GM12874 (cell line): ENCODE data around the gene ATCAY.

Source experiments
- CTCF ChIP-seq: IDR thresholded peaks from 2 replicates; pipeline ENCODE4 v1.5.1; 2011; ENCODE audit warnings: low read depth, mild to moderate bottlenecking, control low read depth, low read length, moderate library complexity; ENCODE audit not compliant: insufficient read depth

The ATCAY gene

GRCh38 chr19:3931041-3931440, 50.6 kb downstream of the ATCAY start:
- TF ChIP-seq CTCF, result no peak

GRCh38 chr19:3932931-3933810, 52.7 kb downstream of the ATCAY start, which contains the start of gene NMRK2:
NMRK2 (plus strand) TSS chr19:3933069; CDS start chr19:3933672, 603 bp downstream.
- TF ChIP-seq CTCF, result no peak

- TF ChIP-seq CTCF, result no peak
Measured at GRCh38 chr19:3936506-3937442, 56.3 kb downstream of the ATCAY start.

GRCh38 chr19:3942790-3943409, 62.4 kb downstream of the ATCAY start:
- no peak for TF ChIP-seq CTCF

- TF ChIP-seq CTCF, result no peak
Measured at GRCh38 chr19:3944018-3944721, 63.7 kb downstream of the ATCAY start.

- no peak for TF ChIP-seq CTCF
Measured at GRCh38 chr19:3945838-3946237, 65.4 kb downstream of the ATCAY start.
